GM19035 (cell line): ENCODE results near the gene TAF1C.

Experiments
- ATAC-seq: cut with Tn5 transposase; IDR thresholded peaks from one replicate; pipeline ENCODE4 v1.9.1; 2021; ENCODE audit not compliant: unreplicated experiment

Gene TAF1C

GRCh38 chr16:84132527-84133285, 54.2 kb downstream of the TAF1C start:
- ATAC-seq, result no peak

- ATAC-seq, result no peak
Measured at GRCh38 chr16:84131117-84131516, 55.7 kb downstream of the TAF1C start.
